MM.1S (cell line): ENCODE measurements around the gene ZNF283.

Experiments
- CTCF ChIP-seq: fragments of 300-600 bp; sonication (generic); IDR thresholded peaks from 2 replicates; pipeline ENCODE4 v1.5.1; 2016; ENCODE audit warnings: antibody characterized with exemption, low read length, mixed read lengths
- EZH2 ChIP-seq: fragments of 300-600 bp; sonication (generic); optimal IDR thresholded peaks from 2 replicates; pipeline ENCODE3; 2017; ENCODE audit warnings: low read depth, mild to moderate bottlenecking, antibody characterized with exemption, low read length, mixed read lengths
- EZH2phosphoT487 ChIP-seq: fragments of 300-600 bp; sonication (generic); IDR thresholded peaks from 2 replicates; pipeline ENCODE4 v1.6.1; 2018; ENCODE audit warnings: antibody characterized with exemption, low read length

GRCh38 chr19:43784981-43785808 lies 41.9 kb upstream of the ZNF283 start:
- peak; percentile 98 for TF ChIP-seq CTCF
- TF ChIP-seq EZH2 = no peak
- TF ChIP-seq EZH2phosphoT487 = no peak
